ENCODE data around the gene CD79B.
A peak's percentile ranks its signal among the peaks of the same experiment; 100 is the strongest.

- TF ChIP-seq CTCF (IDR thresholded peaks at IDR 0.05 in 2 of 3, conservative IDR thresholded peaks at IDR 0.05 in 1 of 3; ENCODE audit: control insufficient read depth in 2 of 3, extremely low read depth in 1 of 3, insufficient read depth in 1 of 3, low read depth in 3 of 3, low read length in 3 of 3) (peak; percentile 65 to 85 (median 78)), HDAC2 (IDR thresholded peaks at IDR 0.05) (no peak)
Observed at GRCh38 chr17:63946440-63947363, 14.6 kb upstream of the CD79B start.

All from GM12878 (cell line).